Measurements from ENCODE around the gene MIB2.
"Not testable (repeated sequence)": the region's sequence is repeated elsewhere in the genome, so short reads cannot be mapped to it uniquely, and the experiment has no call there.

DNA sequence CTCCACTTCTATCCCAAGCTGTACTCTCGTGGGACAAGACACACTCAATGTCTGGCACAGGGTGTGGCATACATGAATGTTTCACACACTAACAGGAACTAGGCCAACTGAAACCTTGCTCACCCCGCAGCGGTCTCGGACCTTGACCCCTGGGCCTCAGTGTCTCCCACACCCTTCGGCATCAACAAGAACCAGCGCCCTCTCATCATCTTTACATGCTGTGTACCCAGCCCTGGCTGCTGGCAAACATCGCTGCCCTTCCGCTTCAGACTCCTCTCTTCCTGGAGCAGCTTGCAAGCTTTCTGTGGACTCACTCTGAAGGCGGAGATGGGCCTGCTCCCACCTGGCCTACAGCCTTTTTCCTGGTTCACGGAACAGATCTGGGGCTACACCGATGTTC lies 33.0 kb downstream of the MIB2 start:
- peak; percentile 65 to 74 for TF ChIP-seq POLR2A (IDR thresholded peaks at IDR 0.05)
- TF ChIP-seq, protein P1, sequence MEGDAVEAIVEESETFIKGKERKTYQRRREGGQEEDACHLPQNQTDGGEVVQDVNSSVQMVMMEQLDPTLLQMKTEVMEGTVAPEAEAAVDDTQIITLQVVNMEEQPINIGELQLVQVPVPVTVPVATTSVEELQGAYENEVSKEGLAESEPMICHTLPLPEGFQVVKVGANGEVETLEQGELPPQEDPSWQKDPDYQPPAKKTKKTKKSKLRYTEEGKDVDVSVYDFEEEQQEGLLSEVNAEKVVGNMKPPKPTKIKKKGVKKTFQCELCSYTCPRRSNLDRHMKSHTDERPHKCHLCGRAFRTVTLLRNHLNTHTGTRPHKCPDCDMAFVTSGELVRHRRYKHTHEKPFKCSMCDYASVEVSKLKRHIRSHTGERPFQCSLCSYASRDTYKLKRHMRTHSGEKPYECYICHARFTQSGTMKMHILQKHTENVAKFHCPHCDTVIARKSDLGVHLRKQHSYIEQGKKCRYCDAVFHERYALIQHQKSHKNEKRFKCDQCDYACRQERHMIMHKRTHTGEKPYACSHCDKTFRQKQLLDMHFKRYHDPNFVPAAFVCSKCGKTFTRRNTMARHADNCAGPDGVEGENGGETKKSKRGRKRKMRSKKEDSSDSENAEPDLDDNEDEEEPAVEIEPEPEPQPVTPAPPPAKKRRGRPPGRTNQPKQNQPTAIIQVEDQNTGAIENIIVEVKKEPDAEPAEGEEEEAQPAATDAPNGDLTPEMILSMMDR (IDR thresholded peaks at IDR 0.05), result not testable (repeated sequence)
